GM23338 (cell line): ENCODE results near the gene ANKRD27. TPM values are rescaled to one million over a fixed set of nuclear protein-coding genes. Genes with fewer than 3 reads are reported as not detected.

Experiments used
- ATAC-seq: fragments of 200-7000 bp; cut with Tn5 transposase; 3 replicates; pipeline ENCODE4 v1.9.1; 2020
- DNase-seq: peaks from one replicate; pipeline ENCODE4 v3.0.0-alpha.2; 2015; ENCODE audit warnings: low spot score
- H2AFZ ChIP-seq: fragments of 200-600 bp; sonication (generic); 2 replicates; pipeline ENCODE4 v1.8.0; 2016; ENCODE audit warnings: antibody characterized with exemption, mild to moderate bottlenecking, moderate library complexity
- H3F3A ChIP-seq: fragments of 200-600 bp; sonication (generic); replicated peaks from 2 replicates; pipeline ENCODE4 v1.8.0; 2017; ENCODE audit warnings: antibody characterized with exemption, mixed run types, low read depth
- H3K27ac ChIP-seq: fragments of 200-600 bp; sonication (generic); 2 replicates; pipeline ENCODE4 v1.6.1; 2016; ENCODE audit warnings: low read depth
- H3K27me3 ChIP-seq: fragments of 200-600 bp; sonication (generic); 2 replicates; pipeline ENCODE4 v1.8.0; 2016; ENCODE audit warnings: mild to moderate bottlenecking, mixed run types, moderate library complexity; ENCODE audit not compliant: insufficient read depth
- H3K36me3 ChIP-seq: fragments of 200-600 bp; sonication (generic); 2 replicates; pipeline ENCODE4 v1.8.0; 2016; ENCODE audit warnings: mild to moderate bottlenecking; ENCODE audit not compliant: insufficient read depth
- H3K4me1 ChIP-seq: fragments of 200-600 bp; sonication (generic); 2 replicates; pipeline ENCODE4 v1.8.0; 2016; ENCODE audit warnings: mild to moderate bottlenecking, moderate library complexity; ENCODE audit not compliant: insufficient read depth
- H3K4me2 ChIP-seq: fragments of 200-600 bp; sonication (generic); 2 replicates; pipeline ENCODE4 v1.7.1; 2017; ENCODE audit warnings: mixed run types
- H3K4me3 ChIP-seq: fragments of 200-600 bp; sonication (generic); 2 replicates; pipeline ENCODE4 v1.6.1; 2016; ENCODE audit warnings: mixed run types
- H3K79me2 ChIP-seq: fragments of 200-600 bp; sonication (generic); replicated peaks from 2 replicates; pipeline ENCODE4 v1.8.0; 2017; ENCODE audit warnings: mild to moderate bottlenecking; ENCODE audit not compliant: insufficient read depth
- H3K9me2 ChIP-seq: fragments of 200-600 bp; sonication (generic); 2 replicates; pipeline ENCODE4 v1.8.0; 2017; ENCODE audit not compliant: insufficient read depth
- H4K20me1 ChIP-seq: fragments of 200-600 bp; sonication (generic); replicated peaks from 2 replicates; pipeline ENCODE4 v1.8.0; 2017; ENCODE audit warnings: mild to moderate bottlenecking; ENCODE audit not compliant: insufficient read depth
- H3K27ac Mint-ChIP-seq: 2 replicates; pipeline ENCODE4 v1.8.0; 2020; ENCODE audit warnings: inconsistent platforms, mild to moderate bottlenecking, moderate library complexity, mixed read lengths
- H3K27me3 Mint-ChIP-seq: 3 replicates; pipeline ENCODE4 v1.8.0; 2022; ENCODE audit warnings: low read depth, mild to moderate bottlenecking, moderate library complexity, mixed read lengths, inconsistent platforms; ENCODE audit not compliant: insufficient read depth, poor library complexity
- H3K36me3 Mint-ChIP-seq: 3 replicates; pipeline ENCODE4 v1.8.0; 2021; ENCODE audit warnings: low read depth, mild to moderate bottlenecking, inconsistent platforms, moderate library complexity, mixed read lengths
- H3K4me1 Mint-ChIP-seq: 3 replicates; pipeline ENCODE4 v1.8.0; 2020; ENCODE audit warnings: mild to moderate bottlenecking, inconsistent platforms, mixed read lengths
- H3K4me3 Mint-ChIP-seq: 3 replicates; pipeline ENCODE4 v1.8.0; 2021; ENCODE audit warnings: moderate library complexity, mild to moderate bottlenecking, inconsistent platforms, mixed read lengths
- H3K9me3 Mint-ChIP-seq: 3 replicates; pipeline ENCODE4 v1.8.0; 2020; ENCODE audit warnings: moderate library complexity, mild to moderate bottlenecking, inconsistent platforms, mixed read lengths
- EZH2 ChIP-seq: fragments of 200-600 bp; sonication (generic); IDR thresholded peaks from one replicate; pipeline ENCODE4 v1.8.0; 2017; ENCODE audit warnings: antibody characterized with exemption, mild to moderate bottlenecking, low read depth; ENCODE audit not compliant: unreplicated experiment
- JUNB ChIP-seq: IDR thresholded peaks from one replicate; pipeline ENCODE4 v1.6.1; 2016; ENCODE audit warnings: antibody characterized with exemption; ENCODE audit not compliant: unreplicated experiment
- NANOG ChIP-seq: IDR thresholded peaks from 2 replicates; pipeline ENCODE4 v1.6.1; 2016; ENCODE audit warnings: antibody characterized with exemption, borderline replicate concordance
- POLR2AphosphoS5 ChIP-seq: IDR thresholded peaks from 2 replicates; pipeline ENCODE4 v1.6.1; 2016; ENCODE audit warnings: antibody characterized with exemption, low read depth
- ZNF331 ChIP-seq: fragments of 250-450 bp; sonication (Bioruptor Pico); IDR thresholded peaks from 2 replicates; pipeline ENCODE4 v1.5.0; 2020; ENCODE audit warnings: low read depth, mild to moderate bottlenecking, moderate library complexity
- polyA plus RNA-seq: library from polyadenylated mRNA; unstranded; fragments of >200 nt; fragmentation: Nextera tagmentation; extraction: Ambion mirVana; gene quantifications from 2 replicates; pipeline ENCODE4 v1.2.1, GENCODE V29; 2016
- total RNA-seq: library from RNA; depleted of rRNA; stranded (reverse); fragments of >200 nt; shearing (Covaris generic); gene quantifications from 2 replicates; pipeline ENCODE4 v1.2.3, GENCODE V29; 2014
- TF ChIP-seq, protein P1 (sequence below): fragments of 250-450 bp; sonication (Bioruptor Pico); IDR thresholded peaks from 2 replicates; pipeline ENCODE4 v1.5.0; 2020; ENCODE audit warnings: mild to moderate bottlenecking, moderate library complexity
- TF ChIP-seq, protein P2 (sequence below): IDR thresholded peaks from 2 replicates; pipeline ENCODE4 v1.6.1; 2016; ENCODE audit warnings: antibody characterized with exemption

Gene ANKRD27
- total and polyA plus RNA-seq, 2 experiments from 2014 or later = 16.7 to 48.7 TPM

DNA sequence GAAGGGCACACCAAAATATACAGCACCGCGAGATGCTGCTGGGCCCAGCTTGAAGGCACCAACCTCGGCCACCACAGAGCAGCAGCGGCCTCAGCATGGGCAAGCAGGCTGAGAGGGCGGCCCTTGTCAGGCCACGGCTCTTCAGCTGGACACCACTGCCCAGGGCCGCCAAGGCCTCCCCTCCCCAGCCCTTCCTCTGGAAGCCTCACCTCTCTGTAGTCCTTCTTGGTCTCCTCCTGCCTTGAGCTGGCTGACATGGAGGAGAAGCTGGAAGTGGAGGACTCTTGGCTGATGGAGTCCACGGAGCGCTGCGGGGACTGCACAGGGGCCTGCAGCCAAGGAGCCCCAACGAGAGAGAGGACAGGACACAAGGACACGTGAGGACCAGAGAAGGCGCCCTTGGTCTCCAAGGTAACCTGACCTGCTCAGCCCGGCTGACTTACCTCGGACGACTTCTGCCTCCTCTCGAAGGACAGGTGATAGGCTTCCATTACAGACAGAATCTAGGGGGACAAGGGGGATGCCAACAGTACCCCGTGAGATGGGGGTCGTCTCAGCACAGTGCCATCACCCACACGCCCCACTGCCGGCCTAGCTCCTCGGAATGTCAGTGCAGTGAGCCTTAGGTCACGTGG lies 55.8 kb downstream of the ANKRD27 start (continued):
- TF ChIP-seq, protein P1, sequence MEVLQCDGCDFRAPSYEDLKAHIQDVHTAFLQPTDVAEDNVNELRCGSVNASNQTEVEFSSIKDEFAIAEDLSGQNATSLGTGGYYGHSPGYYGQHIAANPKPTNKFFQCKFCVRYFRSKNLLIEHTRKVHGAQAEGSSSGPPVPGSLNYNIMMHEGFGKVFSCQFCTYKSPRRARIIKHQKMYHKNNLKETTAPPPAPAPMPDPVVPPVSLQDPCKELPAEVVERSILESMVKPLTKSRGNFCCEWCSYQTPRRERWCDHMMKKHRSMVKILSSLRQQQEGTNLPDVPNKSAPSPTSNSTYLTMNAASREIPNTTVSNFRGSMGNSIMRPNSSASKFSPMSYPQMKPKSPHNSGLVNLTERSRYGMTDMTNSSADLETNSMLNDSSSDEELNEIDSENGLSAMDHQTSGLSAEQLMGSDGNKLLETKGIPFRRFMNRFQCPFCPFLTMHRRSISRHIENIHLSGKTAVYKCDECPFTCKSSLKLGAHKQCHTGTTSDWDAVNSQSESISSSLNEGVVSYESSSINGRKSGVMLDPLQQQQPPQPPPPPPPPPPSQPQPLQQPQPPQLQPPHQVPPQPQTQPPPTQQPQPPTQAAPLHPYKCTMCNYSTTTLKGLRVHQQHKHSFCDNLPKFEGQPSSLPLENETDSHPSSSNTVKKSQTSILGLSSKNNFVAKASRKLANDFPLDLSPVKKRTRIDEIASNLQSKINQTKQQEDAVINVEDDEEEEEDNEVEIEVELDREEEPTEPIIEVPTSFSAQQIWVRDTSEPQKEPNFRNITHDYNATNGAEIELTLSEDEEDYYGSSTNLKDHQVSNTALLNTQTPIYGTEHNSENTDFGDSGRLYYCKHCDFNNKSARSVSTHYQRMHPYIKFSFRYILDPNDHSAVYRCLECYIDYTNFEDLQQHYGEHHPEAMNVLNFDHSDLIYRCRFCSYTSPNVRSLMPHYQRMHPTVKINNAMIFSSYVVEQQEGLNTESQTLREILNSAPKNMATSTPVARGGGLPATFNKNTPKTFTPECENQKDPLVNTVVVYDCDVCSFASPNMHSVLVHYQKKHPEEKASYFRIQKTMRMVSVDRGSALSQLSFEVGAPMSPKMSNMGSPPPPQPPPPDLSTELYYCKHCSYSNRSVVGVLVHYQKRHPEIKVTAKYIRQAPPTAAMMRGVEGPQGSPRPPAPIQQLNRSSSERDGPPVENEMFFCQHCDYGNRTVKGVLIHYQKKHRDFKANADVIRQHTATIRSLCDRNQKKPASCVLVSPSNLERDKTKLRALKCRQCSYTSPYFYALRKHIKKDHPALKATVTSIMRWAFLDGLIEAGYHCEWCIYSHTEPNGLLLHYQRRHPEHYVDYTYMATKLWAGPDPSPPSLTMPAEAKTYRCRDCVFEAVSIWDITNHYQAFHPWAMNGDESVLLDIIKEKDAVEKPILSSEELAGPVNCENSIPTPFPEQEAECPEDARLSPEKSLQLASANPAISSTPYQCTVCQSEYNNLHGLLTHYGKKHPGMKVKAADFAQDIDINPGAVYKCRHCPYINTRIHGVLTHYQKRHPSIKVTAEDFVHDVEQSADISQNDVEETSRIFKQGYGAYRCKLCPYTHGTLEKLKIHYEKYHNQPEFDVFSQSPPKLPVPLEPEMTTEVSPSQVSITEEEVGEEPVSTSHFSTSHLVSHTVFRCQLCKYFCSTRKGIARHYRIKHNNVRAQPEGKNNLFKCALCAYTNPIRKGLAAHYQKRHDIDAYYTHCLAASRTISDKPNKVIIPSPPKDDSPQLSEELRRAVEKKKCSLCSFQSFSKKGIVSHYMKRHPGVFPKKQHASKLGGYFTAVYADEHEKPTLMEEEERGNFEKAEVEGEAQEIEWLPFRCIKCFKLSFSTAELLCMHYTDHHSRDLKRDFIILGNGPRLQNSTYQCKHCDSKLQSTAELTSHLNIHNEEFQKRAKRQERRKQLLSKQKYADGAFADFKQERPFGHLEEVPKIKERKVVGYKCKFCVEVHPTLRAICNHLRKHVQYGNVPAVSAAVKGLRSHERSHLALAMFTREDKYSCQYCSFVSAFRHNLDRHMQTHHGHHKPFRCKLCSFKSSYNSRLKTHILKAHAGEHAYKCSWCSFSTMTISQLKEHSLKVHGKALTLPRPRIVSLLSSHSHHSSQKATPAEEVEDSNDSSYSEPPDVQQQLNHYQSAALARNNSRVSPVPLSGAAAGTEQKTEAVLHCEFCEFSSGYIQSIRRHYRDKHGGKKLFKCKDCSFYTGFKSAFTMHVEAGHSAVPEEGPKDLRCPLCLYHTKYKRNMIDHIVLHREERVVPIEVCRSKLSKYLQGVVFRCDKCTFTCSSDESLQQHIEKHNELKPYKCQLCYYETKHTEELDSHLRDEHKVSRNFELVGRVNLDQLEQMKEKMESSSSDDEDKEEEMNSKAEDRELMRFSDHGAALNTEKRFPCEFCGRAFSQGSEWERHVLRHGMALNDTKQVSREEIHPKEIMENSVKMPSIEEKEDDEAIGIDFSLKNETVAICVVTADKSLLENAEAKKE (CRISPR knock-in tag) = no peak
- TF ChIP-seq, protein P2, sequence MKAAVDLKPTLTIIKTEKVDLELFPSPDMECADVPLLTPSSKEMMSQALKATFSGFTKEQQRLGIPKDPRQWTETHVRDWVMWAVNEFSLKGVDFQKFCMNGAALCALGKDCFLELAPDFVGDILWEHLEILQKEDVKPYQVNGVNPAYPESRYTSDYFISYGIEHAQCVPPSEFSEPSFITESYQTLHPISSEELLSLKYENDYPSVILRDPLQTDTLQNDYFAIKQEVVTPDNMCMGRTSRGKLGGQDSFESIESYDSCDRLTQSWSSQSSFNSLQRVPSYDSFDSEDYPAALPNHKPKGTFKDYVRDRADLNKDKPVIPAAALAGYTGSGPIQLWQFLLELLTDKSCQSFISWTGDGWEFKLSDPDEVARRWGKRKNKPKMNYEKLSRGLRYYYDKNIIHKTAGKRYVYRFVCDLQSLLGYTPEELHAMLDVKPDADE = no peak

DNA sequence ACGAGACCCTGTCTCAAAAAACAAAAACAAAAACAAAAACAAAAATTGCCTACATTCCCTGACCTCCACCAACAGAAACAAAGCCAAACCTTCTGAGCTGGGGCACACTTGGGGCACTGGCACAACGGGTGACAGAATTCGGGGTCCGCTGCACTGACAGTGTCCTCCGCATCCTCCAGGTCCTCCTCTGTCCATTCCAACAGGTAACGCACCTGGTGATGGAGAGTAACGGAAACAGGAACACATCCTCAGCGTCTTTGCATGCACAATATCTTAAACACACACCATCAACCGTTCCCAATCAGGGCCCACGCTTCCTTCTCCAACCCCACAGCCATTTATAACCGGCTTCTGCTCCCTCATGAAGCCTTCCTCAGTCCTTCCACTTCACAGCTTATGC lies 59.4 kb downstream of the ANKRD27 start:
- no peak overlapping the region for H3K27ac Mint-ChIP-seq
- Histone ChIP-seq H3K27me3 (no peaks in the 10 kb centered on the region), H3K4me3 (no peak overlapping the region), H3K79me2 (no peaks in the 10 kb centered on the region), H3K9me2 (no peaks in the 10 kb centered on the region), H3K36me3 (peaks cover 3% of the 10 kb centered on the region), H4K20me1 (no peaks in the 10 kb centered on the region; the same call in 1 of the 2 replicates), H3K4me1 (no peaks in the 10 kb centered on the region), H3K4me2 (no peak overlapping the region), H3F3A (no peaks in the 10 kb centered on the region), H2AFZ (no peak overlapping the region), H3K27ac (no peak overlapping the region)
- peaks cover 62% of the 10 kb centered on the region for H3K36me3 Mint-ChIP-seq
- H3K4me1 Mint-ChIP-seq = no peaks in the 10 kb centered on the region
- ATAC-seq = no peak
- DNase-seq = no peak
- no peaks in the 10 kb centered on the region for H3K9me3 Mint-ChIP-seq
- H3K4me3 Mint-ChIP-seq = no peak overlapping the region
- peaks cover 3% of the 10 kb centered on the region for H3K27me3 Mint-ChIP-seq
- TF ChIP-seq JUNB (no peak), EZH2 (no peak), ZNF331 (CRISPR knock-in tag) (no peak), POLR2AphosphoS5 (no peak), NANOG (no peak)
- TF ChIP-seq, protein P1 (CRISPR knock-in tag) = no peak
